Vagina (tissue), 2 donors: ENCODE data around the gene ASF1A. TPM values are rescaled to one million over a fixed set of nuclear protein-coding genes. Genes with fewer than 3 reads are reported as not detected.

Source experiments
- DNase-seq, 2 donors: peaks; one replicate each; pipeline ENCODE4 v3.0.0-alpha.2; 2017; ENCODE audit errors: extremely low spot score in 2 of 2
- H3K27ac ChIP-seq: fragments of 200-600 bp; sonication (generic); one replicate; pipeline ENCODE4 v1.5.1; 2019
- H3K27me3 ChIP-seq: fragments of 200-600 bp; sonication (generic); one replicate; pipeline ENCODE4 v1.5.1; 2019
- H3K36me3 ChIP-seq, 2 donors: fragments of 200-600 bp; sonication (generic); one replicate each; pipeline ENCODE4 v1.5.1; 2017 to 2019
- H3K4me1 ChIP-seq: fragments of 200-600 bp; sonication (generic); one replicate; pipeline ENCODE4 v1.5.1; 2019
- H3K4me3 ChIP-seq, 2 donors: fragments of 200-600 bp; sonication (generic); 1 replicate in 1 of 2; 2 replicates in 1 of 2; pipeline ENCODE4 v1.5.1; 2016 to 2019
- H3K9me3 ChIP-seq: fragments of 200-600 bp; sonication (generic); one replicate; pipeline ENCODE4 v1.5.1; 2019
- POLR2A ChIP-seq, 2 donors: fragments of 450-650 bp; IDR thresholded peaks; one replicate each; pipeline ENCODE4 v1.6.1; 2017; ENCODE audit warnings: antibody characterized with exemption in 2 of 2, mild to moderate bottlenecking in 2 of 2, moderate library complexity in 2 of 2
- POLR2AphosphoS5 ChIP-seq, 2 donors: sonication (generic); formaldehyde crosslinking; IDR thresholded peaks; one replicate each; pipeline ENCODE4 v1.9.0; 2017; ENCODE audit warnings: antibody characterized with exemption in 2 of 2, mild to moderate bottlenecking in 2 of 2, low read depth in 1 of 2; ENCODE audit not compliant: insufficient read depth in 1 of 2
- intact Hi-C: fragments of 100-400 bp; cut with DNase I; formaldehyde crosslinking; loops from one replicate; pipeline ENCODE4 v1.15.1; 2023
- total RNA-seq: library from RNA; depleted of rRNA; stranded (reverse); fragments of >200 nt; gene quantifications from one replicate; pipeline ENCODE4 v1.2.3, GENCODE V29; 2016
- TF ChIP-seq, protein P1 (sequence below), 3 experiments: fragments of 450-650 bp in 2 of 3; fragments of 200-600 bp in 1 of 3; sonication (generic) in 1 of 3; IDR thresholded peaks; one replicate each; pipeline ENCODE4 v1.5.1; 2017 to 2019; ENCODE audit warnings: antibody characterized with exemption in 3 of 3, mild to moderate bottlenecking in 2 of 3, moderate library complexity in 2 of 3

The ASF1A gene
- total RNA-seq, 1 donor from 2014 or later: 7.9 TPM

DNA sequence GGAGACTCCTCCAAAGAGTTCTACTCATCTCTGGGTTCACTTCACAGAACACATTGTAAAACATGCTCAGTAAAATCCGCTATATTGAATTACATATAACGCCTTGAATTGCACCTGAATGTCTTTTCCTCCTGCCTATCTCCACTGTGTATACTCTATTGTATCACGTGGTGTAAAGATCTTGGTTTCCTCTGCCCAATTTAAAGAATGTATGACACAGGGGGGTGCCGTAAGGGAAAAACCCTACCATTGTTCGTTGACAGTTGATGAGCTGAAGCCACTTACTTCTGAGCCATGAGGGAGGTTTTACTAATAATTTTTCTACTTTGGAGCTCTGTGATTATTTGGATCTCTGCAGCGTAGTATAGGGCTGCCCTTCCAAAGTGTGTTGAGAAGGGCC lies 6.0 kb downstream of the ASF1A start:
- H3K4me3 ChIP-seq: no peak overlapping the region
- TF ChIP-seq POLR2A (IDR thresholded peaks at IDR 0.05) (no peak), POLR2AphosphoS5 (IDR thresholded peaks at IDR 0.05; ENCODE audit: insufficient read depth in 1 of 2, low read depth in 1 of 2) (no peak)
- TF ChIP-seq, protein P1, sequence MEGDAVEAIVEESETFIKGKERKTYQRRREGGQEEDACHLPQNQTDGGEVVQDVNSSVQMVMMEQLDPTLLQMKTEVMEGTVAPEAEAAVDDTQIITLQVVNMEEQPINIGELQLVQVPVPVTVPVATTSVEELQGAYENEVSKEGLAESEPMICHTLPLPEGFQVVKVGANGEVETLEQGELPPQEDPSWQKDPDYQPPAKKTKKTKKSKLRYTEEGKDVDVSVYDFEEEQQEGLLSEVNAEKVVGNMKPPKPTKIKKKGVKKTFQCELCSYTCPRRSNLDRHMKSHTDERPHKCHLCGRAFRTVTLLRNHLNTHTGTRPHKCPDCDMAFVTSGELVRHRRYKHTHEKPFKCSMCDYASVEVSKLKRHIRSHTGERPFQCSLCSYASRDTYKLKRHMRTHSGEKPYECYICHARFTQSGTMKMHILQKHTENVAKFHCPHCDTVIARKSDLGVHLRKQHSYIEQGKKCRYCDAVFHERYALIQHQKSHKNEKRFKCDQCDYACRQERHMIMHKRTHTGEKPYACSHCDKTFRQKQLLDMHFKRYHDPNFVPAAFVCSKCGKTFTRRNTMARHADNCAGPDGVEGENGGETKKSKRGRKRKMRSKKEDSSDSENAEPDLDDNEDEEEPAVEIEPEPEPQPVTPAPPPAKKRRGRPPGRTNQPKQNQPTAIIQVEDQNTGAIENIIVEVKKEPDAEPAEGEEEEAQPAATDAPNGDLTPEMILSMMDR (IDR thresholded peaks at IDR 0.05): no peak
- intact Hi-C loops: no loop called here
- peaks cover 67% of the 10 kb centered on the region for H3K4me1 ChIP-seq
- DNase-seq: no peak
- H3K9me3 ChIP-seq: no peaks in the 10 kb centered on the region
- no peak overlapping the region for H3K27ac ChIP-seq
- no peaks in the 10 kb centered on the region for H3K27me3 ChIP-seq
- no peaks in the 10 kb centered on the region for H3K36me3 ChIP-seq

DNA sequence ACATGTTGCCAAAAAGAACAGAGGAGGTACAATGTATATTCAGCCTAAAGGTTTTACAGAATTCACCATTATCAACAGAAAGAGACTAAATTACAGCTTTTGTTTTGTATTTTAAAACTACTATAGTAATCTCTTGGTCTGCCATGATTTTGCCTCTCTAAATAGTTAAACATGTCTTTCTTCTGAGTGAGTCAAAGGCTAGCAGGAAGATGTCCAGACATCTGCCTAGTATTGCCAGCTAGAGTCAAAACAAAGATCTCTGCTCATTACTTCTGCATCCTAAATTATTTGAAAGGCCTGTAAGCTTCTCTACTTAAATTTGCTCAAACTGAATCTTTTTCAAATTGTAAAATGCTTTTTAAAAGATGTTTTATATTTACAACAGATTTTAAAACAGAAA lies 8.8 kb downstream of the ASF1A start:
- Histone ChIP-seq H3K9me3 (no peaks in the 10 kb centered on the region), H3K4me3 (no peak overlapping the region), H3K4me1 (peaks cover 43% of the 10 kb centered on the region), H3K36me3 (peaks cover 0 to 22% of the 10 kb centered on the region in 2 donors), H3K27me3 (no peaks in the 10 kb centered on the region), H3K27ac (no peak overlapping the region)
- no peak for DNase-seq
- TF ChIP-seq POLR2A (IDR thresholded peaks at IDR 0.05): no peak
- intact Hi-C loops: no loop called here

DNA sequence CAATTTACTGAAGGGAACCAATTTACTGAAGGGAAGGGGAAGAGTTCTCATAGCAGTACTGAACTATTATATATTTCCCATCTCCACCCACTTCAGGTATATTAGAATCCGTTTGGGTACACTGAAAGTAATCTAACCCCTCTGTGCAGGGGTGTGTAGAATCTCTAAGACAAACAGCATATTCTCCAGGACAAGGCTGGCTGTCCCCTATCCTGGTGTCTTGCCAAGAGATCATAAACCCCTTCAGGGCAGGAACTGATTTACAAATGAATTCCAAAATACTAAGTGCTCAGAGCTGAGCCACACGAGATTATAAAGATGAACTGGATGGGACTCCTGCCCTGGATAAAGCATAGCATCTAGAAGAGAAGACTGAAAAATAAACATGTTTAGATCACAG lies 9.2 kb downstream of the ASF1A start:
- H3K27ac ChIP-seq: no peak overlapping the region
- H3K4me1 ChIP-seq: peaks cover 41% of the 10 kb centered on the region
- intact Hi-C loops: no loop called here
- no peak overlapping the region for H3K4me3 ChIP-seq
- no peaks in the 10 kb centered on the region for H3K9me3 ChIP-seq
- H3K36me3 ChIP-seq: peaks cover 0 to 26% of the 10 kb centered on the region in 2 donors
- TF ChIP-seq, protein P1 (IDR thresholded peaks at IDR 0.05): no peak
- no peak for TF ChIP-seq POLR2A (IDR thresholded peaks at IDR 0.05)
- no peak for TF ChIP-seq POLR2AphosphoS5 (IDR thresholded peaks at IDR 0.05; ENCODE audit: insufficient read depth in 1 of 2, low read depth in 1 of 2)
- no peak for DNase-seq
- no peaks in the 10 kb centered on the region for H3K27me3 ChIP-seq

DNA sequence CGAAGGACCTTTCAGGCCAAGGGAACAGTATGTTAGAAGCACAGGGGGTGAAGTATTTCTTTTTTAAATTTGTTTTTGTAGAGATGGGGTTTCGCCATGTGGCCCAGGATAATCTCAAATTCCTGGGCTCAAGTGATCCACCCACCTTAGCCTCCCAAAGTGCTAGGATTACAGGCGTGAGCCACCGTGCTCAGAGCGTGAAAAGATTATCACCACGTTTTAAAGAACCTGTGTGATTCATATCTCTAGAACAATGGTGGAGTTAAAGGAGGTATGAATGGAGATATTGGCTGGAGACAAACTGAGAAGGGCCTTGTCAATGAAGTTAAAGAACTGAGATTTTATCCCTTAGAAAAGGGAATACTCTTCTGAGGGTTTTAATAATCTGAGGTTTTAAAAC lies 9.7 kb downstream of the ASF1A start:
- Histone ChIP-seq H3K36me3 (peaks cover 0 to 31% of the 10 kb centered on the region in 2 donors), H3K9me3 (no peaks in the 10 kb centered on the region), H3K4me1 (peaks cover 39% of the 10 kb centered on the region), H3K4me3 (no peak overlapping the region), H3K27me3 (no peaks in the 10 kb centered on the region), H3K27ac (no peak overlapping the region)
- intact Hi-C loops: no loop called here
- DNase-seq: no peak
- TF ChIP-seq POLR2A (IDR thresholded peaks at IDR 0.05): no peak
- no peak for TF ChIP-seq POLR2AphosphoS5 (IDR thresholded peaks at IDR 0.05; ENCODE audit: insufficient read depth in 1 of 2, low read depth in 1 of 2)
- TF ChIP-seq, protein P1 (IDR thresholded peaks at IDR 0.05): no peak

DNA sequence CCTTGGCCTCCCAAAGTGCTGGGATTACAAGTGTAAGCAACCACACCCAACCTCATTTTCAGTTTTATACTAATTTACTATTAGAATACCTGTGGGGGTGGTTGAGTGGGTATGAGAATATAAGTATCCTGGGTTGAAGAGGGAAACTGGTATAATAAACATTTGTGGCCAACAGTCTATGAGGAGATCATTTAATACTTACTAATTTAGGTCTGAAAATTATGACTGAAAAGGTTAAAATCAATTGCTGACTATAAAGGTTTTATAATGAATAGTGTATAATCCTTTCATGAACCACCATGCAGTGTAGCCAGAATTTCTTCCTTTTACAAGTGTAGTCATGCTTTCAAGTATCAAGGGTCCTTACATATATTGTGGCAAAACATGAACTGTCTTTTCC lies 11.1 kb downstream of the ASF1A start:
- no peaks in the 10 kb centered on the region for H3K9me3 ChIP-seq
- H3K27me3 ChIP-seq: no peaks in the 10 kb centered on the region
- intact Hi-C loops: no loop called here
- H3K4me3 ChIP-seq: no peak overlapping the region
- peaks cover 26% of the 10 kb centered on the region for H3K4me1 ChIP-seq
- DNase-seq: no peak
- TF ChIP-seq POLR2AphosphoS5 (IDR thresholded peaks at IDR 0.05; ENCODE audit: insufficient read depth in 1 of 2, low read depth in 1 of 2) (no peak), POLR2A (IDR thresholded peaks at IDR 0.05) (no peak)
- TF ChIP-seq, protein P1 (IDR thresholded peaks at IDR 0.05): no peak
- H3K36me3 ChIP-seq: peaks cover 0 to 31% of the 10 kb centered on the region in 2 donors
- no peak overlapping the region for H3K27ac ChIP-seq
